Measurements from ENCODE around the gene LYPLA2.

DNA sequence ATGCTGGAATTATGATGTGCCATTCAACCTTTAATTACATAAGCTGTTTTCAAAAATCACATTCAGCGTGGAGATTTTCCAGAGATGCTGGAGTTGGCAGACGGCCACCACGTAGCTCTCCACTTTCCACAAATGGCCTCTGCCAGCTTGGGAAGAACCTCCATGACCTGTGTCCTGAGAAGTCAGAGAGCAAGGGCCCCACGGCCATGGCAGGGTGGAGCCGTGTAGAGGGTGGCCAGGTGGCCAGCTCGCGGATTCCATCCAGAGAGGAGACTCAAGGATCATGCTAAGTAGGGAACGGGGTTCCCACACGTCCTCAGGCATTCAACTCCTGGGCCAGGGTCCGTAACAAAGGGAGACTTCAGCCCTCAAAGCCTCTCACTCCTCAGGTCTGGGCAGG lies 10.9 kb downstream of the LYPLA2 start:
- TF ChIP-seq CTCF (IDR thresholded peaks at IDR 0.05) (no peak), POLR2A (IDR thresholded peaks at IDR 0.05) (no peak)

Measured in thyroid gland (tissue), 4 donors.